VCaP (cell line): ENCODE measurements around the gene CDH13.

Source experiments
- H3K27ac ChIP-seq: fragments of 450-650 bp; 2 replicates; pipeline ENCODE4 v1.5.1; 2017
- CTCF ChIP-seq: fragments of 450-650 bp; conservative IDR thresholded peaks from 2 replicates; pipeline ENCODE4 v1.5.1; 2017; ENCODE audit warnings: mild to moderate bottlenecking, moderate library complexity

CDH13 gene

GRCh38 chr16:83681381-83681956 is 1054.7 kb downstream of the CDH13 start:
- no peak for TF ChIP-seq CTCF
- no peak overlapping the region for H3K27ac ChIP-seq

DNA sequence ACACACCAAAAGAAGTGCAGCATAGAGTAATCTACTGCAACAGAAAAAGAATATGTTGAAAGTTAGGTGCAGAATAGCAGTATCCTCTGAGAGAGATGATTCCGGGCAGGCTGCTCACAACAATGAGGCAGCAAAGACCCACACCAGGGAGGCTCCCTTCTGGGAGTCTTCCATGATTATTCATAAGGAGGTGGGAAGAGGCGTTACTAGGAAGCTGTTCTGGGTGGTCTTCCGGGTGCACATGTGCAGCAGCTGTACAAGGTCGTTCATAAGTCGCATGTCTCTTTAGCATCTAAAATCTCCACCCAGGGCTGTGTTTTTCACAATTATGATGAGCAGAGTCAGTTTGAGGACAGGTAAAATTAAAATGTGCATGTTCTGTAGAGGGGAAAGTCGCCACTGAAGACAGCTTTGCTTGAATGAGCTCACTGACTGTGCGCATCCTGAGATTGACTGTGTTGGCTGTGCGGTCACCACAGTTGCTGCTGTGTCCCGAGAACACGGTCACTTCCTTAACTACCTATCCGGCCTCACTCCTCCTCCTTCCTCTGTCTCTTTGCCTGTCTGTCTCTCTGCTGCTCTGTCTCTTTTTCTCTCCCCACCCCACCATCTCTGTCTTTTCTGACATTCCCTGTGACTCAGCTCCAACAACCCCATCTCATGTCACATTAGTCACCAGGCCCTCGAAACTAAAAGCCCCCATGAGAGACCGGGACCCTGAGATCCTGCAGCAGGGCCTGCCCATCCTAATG is 1055.5 kb downstream of the CDH13 start:
- H3K27ac ChIP-seq: no peak overlapping the region
- TF ChIP-seq CTCF: no peak

- no peak for TF ChIP-seq CTCF
- no peak overlapping the region for H3K27ac ChIP-seq
Measured at GRCh38 chr16:83682868-83683235, 1056.1 kb downstream of the CDH13 start.

DNA sequence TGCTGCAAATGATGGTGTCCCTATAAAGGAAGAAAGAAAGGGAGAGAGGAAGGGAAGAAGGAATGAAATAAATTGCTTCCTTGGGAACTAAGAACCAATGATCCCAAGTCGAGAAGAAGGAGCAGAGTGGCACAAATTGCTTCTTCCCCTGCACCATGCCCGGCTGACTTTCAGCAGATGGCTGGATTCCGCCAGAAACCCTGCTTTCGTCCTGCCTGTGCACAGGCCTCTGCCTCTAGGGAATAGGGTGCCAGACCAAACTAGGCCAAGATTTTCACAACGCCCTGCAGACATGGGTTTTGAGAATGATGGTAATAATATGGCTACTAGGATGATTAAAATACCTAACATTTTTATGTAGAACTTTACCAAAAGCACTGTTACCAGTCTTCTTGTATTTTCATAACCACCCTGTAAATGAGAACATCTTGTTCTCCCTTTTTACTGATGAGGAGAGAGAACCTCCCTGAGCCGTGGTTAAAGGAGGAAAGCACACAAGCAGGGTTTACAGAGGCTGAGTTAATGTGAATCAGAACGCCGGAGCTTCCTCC is 1058.9 kb downstream of the CDH13 start:
- no peak overlapping the region for H3K27ac ChIP-seq
- TF ChIP-seq CTCF: no peak

DNA sequence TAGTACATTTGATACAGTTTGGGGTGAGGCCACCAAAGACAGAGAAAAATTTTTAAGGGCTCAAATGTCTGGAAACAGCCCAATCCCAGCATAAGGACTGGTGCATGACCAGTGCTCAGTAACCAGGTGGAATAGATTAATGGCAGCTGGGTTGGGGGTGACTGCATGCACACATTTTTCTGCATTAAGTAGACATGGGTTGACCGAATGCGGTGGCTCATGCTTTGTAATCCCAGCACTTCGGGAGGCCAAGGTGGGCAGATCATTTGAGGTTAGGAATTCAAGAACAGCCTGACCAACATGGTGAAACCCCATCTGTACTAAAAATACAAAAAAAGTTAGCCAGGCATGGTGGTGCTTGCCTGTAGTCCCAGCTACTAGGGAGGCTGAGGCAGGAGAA is 1060.0 kb downstream of the CDH13 start:
- H3K27ac ChIP-seq: no peak overlapping the region
- no peak for TF ChIP-seq CTCF

- TF ChIP-seq CTCF: no peak
- no peak overlapping the region for H3K27ac ChIP-seq
Measured at GRCh38 chr16:83689385-83689831, 1062.6 kb downstream of the CDH13 start.

- no peak for TF ChIP-seq CTCF
- no peak overlapping the region for H3K27ac ChIP-seq
Measured at GRCh38 chr16:83692224-83692623, 1065.5 kb downstream of the CDH13 start.
